Hematopoietic multipotent progenitor cell treated with erythropoietin and hydrocortisone succinate and interleukin-3 and kit ligand, for 8 days (in vitro differentiated cells): ENCODE results near the gene TMEM63B.
"Not testable (repeated sequence)": the region's sequence is repeated elsewhere in the genome, so short reads cannot be mapped to it uniquely, and the experiment has no call there.

Experiments
- DNase-seq: peaks from one replicate; pipeline ENCODE4 v3.0.0-alpha.2; 2015

The TMEM63B gene

DNA sequence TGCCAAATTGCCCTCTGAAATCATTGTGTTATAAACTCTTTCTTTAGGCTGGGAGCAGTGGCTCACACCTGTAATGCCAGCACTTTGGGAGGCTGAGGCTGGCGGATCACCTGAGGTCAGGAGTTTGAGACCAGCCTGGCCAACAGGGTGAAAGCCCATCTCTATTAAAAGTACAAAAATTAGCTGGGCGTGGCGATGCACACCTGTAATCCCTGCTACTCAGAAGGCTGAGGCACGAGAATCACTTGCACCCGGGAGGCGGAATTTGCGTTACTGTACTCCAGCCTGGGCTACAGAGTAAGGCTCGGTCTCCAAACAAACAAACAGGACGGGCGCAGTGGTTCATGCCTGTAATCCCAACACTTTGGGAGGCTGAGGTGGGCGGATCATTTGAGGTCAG lies 69.0 kb downstream of the TMEM63B start:
- DNase-seq: not testable (repeated sequence)

DNA sequence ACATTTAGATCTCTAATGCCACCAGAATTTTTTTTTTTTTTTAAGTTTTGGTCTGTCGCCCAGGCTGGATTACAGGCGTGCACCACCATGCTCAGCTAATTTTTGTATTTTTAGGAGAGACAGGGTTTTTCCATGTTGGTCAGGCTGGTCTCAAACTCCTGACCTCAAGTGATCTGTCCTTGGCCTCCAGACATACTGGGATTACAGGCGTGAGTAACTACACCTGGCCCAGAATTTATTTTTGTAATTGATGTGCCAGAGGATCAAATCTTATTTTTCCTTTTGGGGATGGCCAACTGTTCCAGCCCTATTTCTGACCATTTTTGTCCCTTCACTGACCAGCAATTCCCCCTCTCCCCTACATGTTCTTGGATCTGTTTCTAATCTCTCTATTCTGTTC lies 71.3 kb downstream of the TMEM63B start:
- DNase-seq: no peak

DNA sequence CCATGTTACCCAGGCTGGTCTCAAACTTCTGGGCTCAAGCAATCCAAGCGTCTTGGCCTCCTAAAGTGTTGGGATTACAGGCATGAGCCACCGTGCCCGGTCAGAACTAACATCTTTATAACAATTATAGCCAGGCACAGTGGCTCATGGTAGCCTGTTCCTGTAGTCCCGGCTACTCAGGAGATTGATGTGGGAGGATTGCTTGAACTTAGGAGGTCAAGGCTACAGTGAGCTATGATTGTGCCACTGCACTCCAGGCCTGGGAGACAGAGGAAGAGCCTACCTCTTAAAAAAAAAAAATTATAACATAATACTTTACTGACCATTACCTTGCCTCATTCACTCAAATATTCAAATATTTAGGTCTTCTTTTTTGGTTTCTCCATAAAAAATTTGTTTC lies 72.5 kb downstream of the TMEM63B start:
- no peak for DNase-seq

DNA sequence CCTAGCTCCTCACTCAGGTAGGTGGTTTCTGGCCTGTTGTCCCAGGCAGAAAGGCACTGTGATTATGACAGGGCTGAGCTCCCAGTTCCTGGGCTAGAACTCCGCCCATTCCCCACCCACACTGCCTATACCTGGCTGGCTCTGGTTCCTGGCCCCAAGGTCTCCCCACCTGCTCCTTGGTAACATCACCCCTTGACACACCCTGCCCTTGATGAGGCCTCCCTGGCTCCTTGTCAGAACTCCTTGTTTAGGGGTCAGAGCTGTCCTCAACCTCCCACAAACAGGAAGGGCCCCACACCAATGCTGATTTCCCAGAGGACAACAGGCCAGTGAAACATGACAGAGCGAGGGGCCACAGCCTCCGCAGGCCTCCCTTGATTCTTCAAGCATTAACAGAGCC lies 73.8 kb downstream of the TMEM63B start:
- DNase-seq: no peak

DNA sequence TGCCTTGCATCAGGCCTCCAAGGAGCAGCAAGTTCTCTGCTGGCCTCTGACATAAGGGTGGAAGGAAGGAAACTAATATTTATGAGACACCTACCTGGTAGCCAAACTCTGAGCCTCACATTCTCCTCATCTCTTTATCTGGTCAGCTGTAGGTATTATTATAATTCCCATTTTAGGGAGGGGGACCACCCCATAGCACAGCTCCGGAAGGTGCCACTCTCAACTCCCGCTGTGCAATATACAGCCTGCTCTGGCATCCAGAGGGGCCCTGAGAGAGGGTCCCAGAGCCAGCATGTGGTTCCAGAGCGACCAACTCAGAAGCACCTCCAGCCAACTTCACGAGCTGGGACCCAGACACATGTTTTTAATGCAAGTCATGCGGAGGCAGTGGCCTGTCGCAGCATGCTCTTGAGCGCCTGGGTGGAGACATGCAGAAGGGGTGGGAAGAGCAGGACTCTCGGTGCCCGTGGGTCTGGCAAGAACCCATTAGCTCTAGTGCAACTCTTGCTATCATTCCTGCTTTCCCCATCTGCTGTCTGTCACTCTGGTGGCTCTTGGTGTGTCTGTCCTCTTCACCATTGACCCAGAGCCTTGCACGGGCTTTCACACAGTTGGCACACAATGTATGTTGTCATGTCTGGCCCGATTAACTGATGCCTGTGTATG lies 74.4 kb downstream of the TMEM63B start:
- no peak for DNase-seq

DNA sequence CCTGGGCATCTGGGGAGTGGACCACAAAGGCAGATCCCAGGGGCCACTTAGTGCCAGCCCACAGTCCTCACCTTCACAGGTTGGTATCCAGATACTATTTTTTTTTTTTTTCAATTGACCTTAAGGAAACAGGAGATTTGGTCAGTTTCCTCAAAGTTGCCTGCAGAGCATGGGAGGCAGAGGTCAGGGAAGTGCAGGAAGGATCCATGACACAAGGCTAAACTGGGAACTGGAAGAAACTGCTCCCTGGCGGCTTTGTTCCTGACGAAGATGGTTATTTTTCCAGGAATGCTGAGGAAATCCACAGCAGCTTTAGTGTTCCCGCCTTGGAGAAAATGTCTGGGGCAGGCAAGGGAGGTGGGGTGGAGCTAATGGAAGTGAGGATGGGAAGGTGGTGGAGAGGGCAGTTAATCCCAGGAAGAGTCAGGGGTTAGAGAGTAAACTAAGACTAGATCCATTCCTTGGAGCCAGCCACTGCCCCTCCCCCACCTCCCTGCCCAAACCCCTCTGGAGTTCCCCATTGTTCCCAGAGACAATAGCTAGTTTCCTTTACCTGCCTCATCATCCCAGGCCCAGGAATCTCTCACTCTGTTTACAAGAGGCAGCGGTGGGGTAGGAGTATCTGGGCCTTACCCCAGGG lies 75.1 kb downstream of the TMEM63B start:
- DNase-seq: no peak

DNA sequence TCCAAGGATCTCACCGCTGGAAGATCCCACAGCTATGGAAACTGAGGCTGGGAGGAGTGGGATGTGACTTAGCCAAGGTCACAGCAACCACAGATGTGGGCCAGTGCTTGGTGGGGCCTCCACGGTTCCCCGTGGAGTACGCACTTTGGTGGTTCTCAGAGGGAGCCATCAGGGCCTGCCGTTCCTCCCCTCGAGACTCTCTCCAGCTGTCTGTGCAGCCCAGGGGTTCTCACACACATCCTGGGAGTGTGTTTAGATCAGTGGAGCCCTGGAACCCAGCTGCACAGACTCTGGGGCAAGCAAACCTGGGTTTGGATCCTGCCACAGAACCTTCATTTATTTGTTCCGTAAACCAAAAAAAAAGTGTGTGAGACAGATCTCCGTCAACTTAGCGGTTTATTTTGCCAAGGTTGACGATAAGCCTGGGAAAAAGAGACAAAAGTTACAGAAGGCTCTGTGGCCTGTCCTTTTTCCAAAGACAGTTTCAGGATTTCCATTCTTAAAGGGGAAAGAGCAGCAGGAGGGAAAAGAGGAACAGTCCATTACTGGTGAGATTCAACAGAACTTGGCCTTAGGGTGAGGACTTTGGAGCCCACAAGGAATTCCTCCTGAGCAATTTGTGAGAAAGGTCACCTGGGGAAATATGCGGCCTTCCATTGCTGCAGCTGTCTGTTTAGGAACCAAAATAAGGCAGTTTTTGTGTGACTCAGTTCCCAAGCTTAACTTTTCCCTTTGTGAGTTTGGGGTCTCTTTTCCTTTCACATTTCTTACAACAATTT lies 75.8 kb downstream of the TMEM63B start:
- DNase-seq: no peak

DNA sequence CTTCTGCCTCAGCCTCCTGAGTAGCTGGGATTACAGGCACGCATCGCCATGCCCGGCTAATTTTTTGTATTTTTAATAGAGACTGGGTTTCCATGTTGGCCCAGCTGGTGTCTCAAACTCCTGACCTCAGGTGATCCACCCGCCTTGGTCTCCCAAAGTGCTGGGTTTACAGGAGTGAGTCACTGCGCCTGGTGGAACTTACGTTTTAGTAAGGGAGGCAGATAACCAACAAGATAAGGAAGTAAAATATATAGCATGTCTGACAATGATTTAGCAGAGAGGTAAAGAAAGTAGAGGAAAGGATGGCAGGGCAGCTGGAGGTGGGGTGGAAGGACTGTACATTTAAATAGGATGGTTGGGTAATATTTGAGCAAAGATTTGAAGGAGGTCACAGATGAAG lies 76.6 kb downstream of the TMEM63B start:
- no peak for DNase-seq
